ENCODE results near the gene ECE2. TPM values are rescaled to one million over a fixed set of nuclear protein-coding genes. Genes with fewer than 3 reads are reported as not detected.

ECE2 gene
- polyA plus RNA-seq, 1 of the 3 experiments (the other 2 are of a cell fraction), result 0.03 TPM

GRCh38 chr3:184238246-184238818 lies 37.5 kb upstream of the ECE2 start:
- Histone ChIP-seq H3K27me3 (ENCODE audit: insufficient read depth) (no peaks in the 10 kb centered on the region), H3K27ac (ENCODE audit: low read depth in 2 of 2, low read length in 1 of 2) (no peak overlapping the region), H3K9me3 (no peaks in the 10 kb centered on the region), H3K36me3 (replicated peaks in 1 of 2; ENCODE audit: control insufficient read depth in 1 of 2, insufficient read depth in 2 of 2, low read length in 1 of 2) (peaks cover 3 to 13% of the 10 kb centered on the region in 2 experiments), H3K4me3 (ENCODE audit: low read depth in 2 of 2, low read length in 1 of 2) (no peak overlapping the region), H4K20me1 (ENCODE audit: insufficient read depth) (0 out of 2 replicates have a peak, but pooled peaks cover 11% of the 10 kb centered on the region), H3K4me2 (no peak overlapping the region), H3K79me2 (ENCODE audit: insufficient read depth) (no peaks in the 10 kb centered on the region), H3K9ac (no peak overlapping the region), H3K9me2 (no peaks in the 10 kb centered on the region), H3K4me1 (ENCODE audit: control insufficient read depth in 1 of 2, insufficient read depth in 2 of 2, low read depth in 1 of 2, low read length in 1 of 2) (peaks cover 0 to 12% of the 10 kb centered on the region in 2 experiments; a peak in 2 of 4 replicates), H3F3A (replicated peaks; ENCODE audit: insufficient read depth) (no peaks in the 10 kb centered on the region), H2AFZ (ENCODE audit: low read depth) (no peak overlapping the region)
- ChIA-PET POLR2A (interaction anchor here (1.3 kb wide), 1 partner anchor 8 kb away, joined by 5 read pairs; no protein-coding TSS in a partner anchor), CTCF (interaction anchor here (0.6 to 3.5 kb wide), 4 partner anchors 9 to 1060 kb away, joined by 3 to 25 read pairs (median 14); partner anchors contain the start of genes EEF1AKMT4 and VWA5B2)
- WGBS (ENCODE audit: low lambda C conversion rate), result 74% methylated on average over 11 of the region's 13 CpGs
- peak; percentile 33 for DNase-seq
- TF ChIP-seq, protein P1, sequence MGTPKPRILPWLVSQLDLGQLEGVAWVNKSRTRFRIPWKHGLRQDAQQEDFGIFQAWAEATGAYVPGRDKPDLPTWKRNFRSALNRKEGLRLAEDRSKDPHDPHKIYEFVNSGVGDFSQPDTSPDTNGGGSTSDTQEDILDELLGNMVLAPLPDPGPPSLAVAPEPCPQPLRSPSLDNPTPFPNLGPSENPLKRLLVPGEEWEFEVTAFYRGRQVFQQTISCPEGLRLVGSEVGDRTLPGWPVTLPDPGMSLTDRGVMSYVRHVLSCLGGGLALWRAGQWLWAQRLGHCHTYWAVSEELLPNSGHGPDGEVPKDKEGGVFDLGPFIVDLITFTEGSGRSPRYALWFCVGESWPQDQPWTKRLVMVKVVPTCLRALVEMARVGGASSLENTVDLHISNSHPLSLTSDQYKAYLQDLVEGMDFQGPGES (IDR thresholded peaks at IDR 0.05; ENCODE audit: low read depth, low read length), result no peak
- TF ChIP-seq TEAD4 (IDR thresholded peaks at IDR 0.05; ENCODE audit: borderline replicate concordance, insufficient read depth) (no peak), GABPA (IDR thresholded peaks at IDR 0.05; ENCODE audit: low read depth) (no peak), MEF2A (IDR thresholded peaks at IDR 0.05; ENCODE audit: borderline replicate concordance, low read depth) (no peak), CHD2 (IDR thresholded peaks at IDR 0.05; ENCODE audit: low read length, partially characterized antibody) (no peak), TAF1 (IDR thresholded peaks at IDR 0.05; ENCODE audit: borderline replicate concordance, low read depth, low read length) (no peak)
- TF ChIP-seq, protein P2, sequence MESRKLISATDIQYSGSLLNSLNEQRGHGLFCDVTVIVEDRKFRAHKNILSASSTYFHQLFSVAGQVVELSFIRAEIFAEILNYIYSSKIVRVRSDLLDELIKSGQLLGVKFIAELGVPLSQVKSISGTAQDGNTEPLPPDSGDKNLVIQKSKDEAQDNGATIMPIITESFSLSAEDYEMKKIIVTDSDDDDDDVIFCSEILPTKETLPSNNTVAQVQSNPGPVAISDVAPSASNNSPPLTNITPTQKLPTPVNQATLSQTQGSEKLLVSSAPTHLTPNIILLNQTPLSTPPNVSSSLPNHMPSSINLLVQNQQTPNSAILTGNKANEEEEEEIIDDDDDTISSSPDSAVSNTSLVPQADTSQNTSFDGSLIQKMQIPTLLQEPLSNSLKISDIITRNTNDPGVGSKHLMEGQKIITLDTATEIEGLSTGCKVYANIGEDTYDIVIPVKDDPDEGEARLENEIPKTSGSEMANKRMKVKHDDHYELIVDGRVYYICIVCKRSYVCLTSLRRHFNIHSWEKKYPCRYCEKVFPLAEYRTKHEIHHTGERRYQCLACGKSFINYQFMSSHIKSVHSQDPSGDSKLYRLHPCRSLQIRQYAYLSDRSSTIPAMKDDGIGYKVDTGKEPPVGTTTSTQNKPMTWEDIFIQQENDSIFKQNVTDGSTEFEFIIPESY (IDR thresholded peaks at IDR 0.05; ENCODE audit: borderline replicate concordance, low read depth), result no peak

GRCh38 chr3:184239221-184239620 lies 36.6 kb upstream of the ECE2 start:
- no peaks in the 10 kb centered on the region for H3F3A ChIP-seq (replicated peaks; ENCODE audit: insufficient read depth)
- H2AFZ ChIP-seq (ENCODE audit: low read depth), result no peak overlapping the region
- H4K20me1 ChIP-seq (ENCODE audit: insufficient read depth), result 0 out of 2 replicates have a peak, but pooled peaks cover 11% of the 10 kb centered on the region
- H3K9me2 ChIP-seq, result no peaks in the 10 kb centered on the region
- H3K79me2 ChIP-seq (ENCODE audit: insufficient read depth), result no peaks in the 10 kb centered on the region
- no peak overlapping the region for H3K9ac ChIP-seq
- WGBS (ENCODE audit: low lambda C conversion rate), result 100% methylated on average over 2 of the region's 8 CpGs
- H3K27ac ChIP-seq (ENCODE audit: low read depth in 2 of 2, low read length in 1 of 2), result no peak overlapping the region
- peaks cover 0 to 5% of the 10 kb centered on the region in 2 experiments; a peak in 1 of 4 replicates for H3K4me1 ChIP-seq (ENCODE audit: control insufficient read depth in 1 of 2, insufficient read depth in 2 of 2, low read depth in 1 of 2, low read length in 1 of 2)
- H3K4me3 ChIP-seq (ENCODE audit: low read depth in 2 of 2, low read length in 1 of 2), result no peak overlapping the region
- no peak for TF ChIP-seq MXI1 (IDR thresholded peaks at IDR 0.05; ENCODE audit: low read depth, low read length)
- TF ChIP-seq EZH2phosphoT487 (IDR thresholded peaks at IDR 0.05; ENCODE audit: borderline replicate concordance, low read depth), result no peak
- no peak for TF ChIP-seq SIN3A (IDR thresholded peaks at IDR 0.05; ENCODE audit: borderline replicate concordance, low read depth, low read length)
- no peak for TF ChIP-seq GABPA (IDR thresholded peaks at IDR 0.05; ENCODE audit: low read depth)
- TF ChIP-seq, protein P1 (IDR thresholded peaks at IDR 0.05; ENCODE audit: low read depth, low read length), result no peak
- H3K27me3 ChIP-seq (ENCODE audit: insufficient read depth), result no peaks in the 10 kb centered on the region
- peaks cover 3 to 22% of the 10 kb centered on the region in 2 experiments for H3K36me3 ChIP-seq (replicated peaks in 1 of 2; ENCODE audit: control insufficient read depth in 1 of 2, insufficient read depth in 2 of 2, low read length in 1 of 2)
- DNase-seq, result no peak
- H3K9me3 ChIP-seq, result no peaks in the 10 kb centered on the region
- POLR2A ChIA-PET, result no interaction called here
- CTCF ChIA-PET, result interaction anchor here (0.6 to 3.5 kb wide), 4 partner anchors 11 to 1061 kb away, joined by 3 to 25 read pairs (median 7); partner anchors contain the start of genes EEF1AKMT4 and VWA5B2
- no peak overlapping the region for H3K4me2 ChIP-seq

All from SK-N-SH (cell line).